RWPE2 (cell line): ENCODE results near the gene PGF.

ENCODE experiments used
- ATAC-seq: fragments of 200-7000 bp; cut with Tn5 transposase; 3 replicates; pipeline ENCODE4 v1.9.1; 2021; ENCODE audit warnings: low read depth
- DNase-seq: peaks from one replicate; pipeline ENCODE4 v3.0.0-alpha.2; 2020; ENCODE audit warnings: low spot score
- H3K27ac ChIP-seq: fragments of 450-650 bp; 2 replicates; pipeline ENCODE4 v1.5.1; 2017; ENCODE audit warnings: mild to moderate bottlenecking; ENCODE audit not compliant: poor library complexity, severe bottlenecking
- H3K27me3 ChIP-seq: fragments of 250-450 bp; sonication (Bioruptor Pico); 2 replicates; pipeline ENCODE4 v1.5.1; 2021; ENCODE audit warnings: mild to moderate bottlenecking, moderate library complexity; ENCODE audit not compliant: insufficient read depth, poor library complexity, severe bottlenecking
- H3K36me3 ChIP-seq: fragments of 250-450 bp; sonication (Bioruptor Pico); 2 replicates; pipeline ENCODE4 v1.5.1; 2020; ENCODE audit warnings: low read depth, mild to moderate bottlenecking, moderate library complexity
- H3K4me1 ChIP-seq: fragments of 250-450 bp; sonication (Bioruptor Pico); 2 replicates; pipeline ENCODE4 v1.5.1; 2021; ENCODE audit warnings: mild to moderate bottlenecking, moderate library complexity; ENCODE audit not compliant: insufficient read depth, poor library complexity, severe bottlenecking
- H3K4me3 ChIP-seq: fragments of 250-450 bp; sonication (Bioruptor Pico); 2 replicates; pipeline ENCODE4 v1.5.1; 2021; ENCODE audit warnings: mild to moderate bottlenecking, moderate library complexity; ENCODE audit not compliant: severe bottlenecking
- H3K9me3 ChIP-seq: fragments of 250-450 bp; sonication (Bioruptor Pico); 2 replicates; pipeline ENCODE4 v1.5.1; 2021; ENCODE audit warnings: mild to moderate bottlenecking, moderate library complexity; ENCODE audit not compliant: severe bottlenecking
- CTCF ChIP-seq: fragments of 450-650 bp; IDR thresholded peaks from one replicate; pipeline ENCODE4 v1.5.1; 2017; ENCODE audit warnings: mild to moderate bottlenecking, moderate library complexity; ENCODE audit not compliant: poor library complexity, severe bottlenecking

The PGF gene

DNA sequence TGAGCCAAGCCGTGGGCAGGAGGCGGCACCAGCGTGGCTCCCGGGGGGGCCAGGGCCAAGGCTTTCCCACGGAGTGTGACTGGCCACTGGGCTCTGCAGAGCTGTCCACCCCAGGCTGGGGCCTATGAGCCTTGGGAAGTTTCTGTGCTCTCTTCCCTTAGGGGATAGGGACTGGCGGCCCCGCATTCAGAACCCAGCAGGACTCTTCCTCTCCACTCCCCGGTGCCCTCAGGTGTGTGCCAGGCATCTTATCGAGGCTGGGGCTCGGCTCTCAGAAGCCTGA is 29.6 kb upstream of the PGF start:
- Histone ChIP-seq H3K4me1 (peaks cover 29% of the 10 kb centered on the region), H3K27me3 (no peaks in the 10 kb centered on the region), H3K4me3 (no peak overlapping the region), H3K27ac (no peak overlapping the region), H3K36me3 (no peaks in the 10 kb centered on the region), H3K9me3 (no peaks in the 10 kb centered on the region)
- DNase-seq (no peak), ATAC-seq (no peak)
- no peak for TF ChIP-seq CTCF

DNA sequence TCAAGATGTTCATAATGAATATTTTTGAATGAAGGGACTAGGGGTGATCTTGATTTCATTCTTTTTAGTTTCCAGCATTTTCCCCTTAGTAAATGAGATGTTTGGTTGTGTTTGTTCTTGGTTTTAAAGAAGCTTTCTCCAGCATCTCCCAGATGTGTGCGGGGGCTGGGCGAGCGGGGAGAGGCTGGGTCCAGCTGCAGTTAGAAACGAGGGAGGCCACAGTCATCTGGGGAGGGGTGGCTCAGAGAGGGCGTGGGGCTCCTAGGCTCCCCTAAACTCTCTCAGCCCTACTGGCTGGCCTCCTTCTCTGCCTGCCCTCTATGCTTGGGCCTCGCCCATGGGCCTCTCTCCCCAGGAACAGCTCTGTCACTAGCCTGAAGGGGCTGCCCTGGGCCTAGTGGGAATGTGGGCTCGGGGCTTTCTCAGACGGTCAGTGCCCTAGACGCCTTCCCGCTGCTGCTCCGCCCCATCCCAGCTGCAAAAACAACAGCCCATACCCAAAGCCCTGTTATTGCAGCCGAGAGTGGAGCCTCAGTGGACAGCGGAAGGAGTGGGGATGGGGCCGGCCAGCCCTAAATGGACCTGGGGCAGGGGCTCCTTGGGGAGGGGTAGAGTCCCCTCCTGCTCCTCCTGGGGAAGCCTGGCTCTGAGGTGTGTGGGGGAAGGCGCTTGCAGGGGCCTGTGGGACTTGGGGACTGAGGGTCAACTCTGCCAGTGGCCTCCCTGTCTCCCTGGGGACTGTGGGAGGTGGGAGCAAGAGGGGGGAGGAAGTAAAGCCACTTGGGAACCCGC is 29.0 kb upstream of the PGF start:
- Histone ChIP-seq H3K27ac (no peak overlapping the region), H3K27me3 (no peaks in the 10 kb centered on the region), H3K9me3 (no peaks in the 10 kb centered on the region), H3K36me3 (no peaks in the 10 kb centered on the region), H3K4me1 (peaks cover 34% of the 10 kb centered on the region), H3K4me3 (no peak overlapping the region)
- DNase-seq: peak; percentile 66
- no peak for TF ChIP-seq CTCF
- no peak for ATAC-seq

- Histone ChIP-seq H3K9me3 (no peaks in the 10 kb centered on the region), H3K27ac (no peak overlapping the region), H3K36me3 (no peaks in the 10 kb centered on the region), H3K27me3 (no peaks in the 10 kb centered on the region), H3K4me1 (peaks cover 34% of the 10 kb centered on the region), H3K4me3 (no peak overlapping the region)
- DNase-seq (no peak), ATAC-seq (0 out of 3 replicates have a peak, but pooled peaks have one; percentile 11)
- TF ChIP-seq CTCF: no peak
These were observed 27.9 kb upstream of the PGF start for GRCh38 chr14:74983343-74983742.

- Histone ChIP-seq H3K4me1 (peaks cover 29% of the 10 kb centered on the region), H3K4me3 (no peak overlapping the region), H3K27me3 (no peaks in the 10 kb centered on the region), H3K36me3 (no peaks in the 10 kb centered on the region), H3K9me3 (no peaks in the 10 kb centered on the region), H3K27ac (no peak overlapping the region)
- no peak for DNase-seq
- TF ChIP-seq CTCF: no peak
- no peak for ATAC-seq
These were observed 27.3 kb upstream of the PGF start for GRCh38 chr14:74982661-74983060.

- Histone ChIP-seq H3K4me1 (peaks cover 27% of the 10 kb centered on the region), H3K36me3 (no peaks in the 10 kb centered on the region), H3K27me3 (no peaks in the 10 kb centered on the region), H3K4me3 (no peak overlapping the region), H3K27ac (peak overlapping the region; percentile 30), H3K9me3 (no peaks in the 10 kb centered on the region)
- TF ChIP-seq CTCF: no peak
- ATAC-seq (no peak), DNase-seq (peak; percentile 35)
These were observed 26.4 kb upstream of the PGF start for GRCh38 chr14:74981833-74982232.
